Neuronal stem cell (in vitro differentiated cells): ENCODE measurements around the gene FCER2.

Experiments used
- DNase-seq: peaks from one replicate; pipeline ENCODE4 v3.0.0-alpha.2; 2013; ENCODE audit warnings: low spot score
- H2AFZ ChIP-seq: one replicate; pipeline ENCODE4 v1.6.1; 2013; ENCODE audit warnings: mild to moderate bottlenecking, low read length, inconsistent platforms
- H2AK5ac ChIP-seq: 2 replicates; pipeline ENCODE4 v1.6.1; 2013; ENCODE audit warnings: low read depth, mild to moderate bottlenecking, inconsistent platforms, low read length, moderate library complexity, mixed read lengths
- H2BK120ac ChIP-seq: 2 replicates; pipeline ENCODE4 v1.6.1; 2013; ENCODE audit warnings: low read depth, mild to moderate bottlenecking, inconsistent platforms, low read length, moderate library complexity, mixed read lengths
- H2BK12ac ChIP-seq: one replicate; pipeline ENCODE4 v1.6.1; 2013; ENCODE audit warnings: low read length, inconsistent platforms
- H2BK15ac ChIP-seq: 2 replicates; pipeline ENCODE4 v1.6.1; 2013; ENCODE audit warnings: mild to moderate bottlenecking, low read length, inconsistent platforms, mixed read lengths
- H2BK5ac ChIP-seq: one replicate; pipeline ENCODE4 v1.6.1; 2013; ENCODE audit warnings: inconsistent platforms, mild to moderate bottlenecking, low read length, moderate library complexity
- H3K14ac ChIP-seq: one replicate; pipeline ENCODE4 v1.6.1; 2013; ENCODE audit warnings: low read length, inconsistent platforms
- H3K18ac ChIP-seq: 2 replicates; pipeline ENCODE4 v1.6.1; 2013; ENCODE audit warnings: low read length, inconsistent platforms
- H3K23ac ChIP-seq: 2 replicates; pipeline ENCODE4 v1.6.1; 2013; ENCODE audit warnings: low read depth, mild to moderate bottlenecking, mixed read lengths, low read length, inconsistent platforms; ENCODE audit not compliant: poor library complexity
- H3K27ac ChIP-seq: replicated peaks from 3 replicates; pipeline ENCODE4 v1.5.1; 2013; ENCODE audit warnings: low read length, inconsistent platforms
- H3K27me3 ChIP-seq, 3 experiments: 2 replicates each; pipeline ENCODE4 v1.6.1; 2013; ENCODE audit warnings: low read length in 3 of 3, mild to moderate bottlenecking in 2 of 3, inconsistent platforms in 1 of 3, low read depth in 1 of 3, mixed read lengths in 1 of 3, moderate library complexity in 1 of 3; ENCODE audit not compliant: control insufficient read depth in 3 of 3, insufficient read depth in 3 of 3
- H3K36me3 ChIP-seq, 2 donors: replicated peaks in 1 of 2; 2 replicates each; pipeline ENCODE4 v1.6.1; 2013; ENCODE audit warnings: low read length in 2 of 2; ENCODE audit not compliant: control insufficient read depth in 2 of 2, insufficient read depth in 2 of 2
- H3K4ac ChIP-seq: 2 replicates; pipeline ENCODE4 v1.6.1; 2013; ENCODE audit warnings: inconsistent platforms, mild to moderate bottlenecking, low read length, moderate library complexity
- H3K4me1 ChIP-seq, 2 donors: 1 replicate in 1 of 2; 2 replicates in 1 of 2; pipeline ENCODE4 v1.6.1; 2013; ENCODE audit warnings: low read length in 2 of 2, low read depth in 1 of 2; ENCODE audit not compliant: control insufficient read depth in 2 of 2, insufficient read depth in 1 of 2
- H3K4me2 ChIP-seq: one replicate; pipeline ENCODE4 v1.6.1; 2013; ENCODE audit warnings: mild to moderate bottlenecking, low read length, inconsistent platforms; ENCODE audit not compliant: insufficient read depth, poor library complexity, severe bottlenecking
- H3K4me3 ChIP-seq, 2 donors: 2 replicates each; pipeline ENCODE4 v1.5.1; 2013; ENCODE audit warnings: low read length in 2 of 2, mild to moderate bottlenecking in 2 of 2, inconsistent platforms in 1 of 2, moderate library complexity in 1 of 2
- H3K79me1 ChIP-seq: one replicate; pipeline ENCODE4 v1.6.1; 2013; ENCODE audit warnings: low read depth, mild to moderate bottlenecking, inconsistent platforms, low read length, moderate library complexity
- H3K9ac ChIP-seq: one replicate; pipeline ENCODE4 v1.6.1; 2013; ENCODE audit warnings: mild to moderate bottlenecking, low read depth, low read length, inconsistent platforms; ENCODE audit not compliant: poor library complexity
- H3K9me3 ChIP-seq, 2 donors: replicated peaks in 1 of 2; 2 replicates each; pipeline versions ENCODE3 to v1.6.1; 2013; ENCODE audit warnings: low read length in 2 of 2, mild to moderate bottlenecking in 2 of 2, inconsistent platforms in 1 of 2, low read depth in 1 of 2, mixed read lengths in 1 of 2, moderate library complexity in 1 of 2; ENCODE audit not compliant: control insufficient read depth in 2 of 2, insufficient read depth in 1 of 2
- H4K8ac ChIP-seq: one replicate; pipeline ENCODE4 v1.6.1; 2013; ENCODE audit warnings: low read depth, mild to moderate bottlenecking, inconsistent platforms, low read length, moderate library complexity
- H4K91ac ChIP-seq: one replicate; pipeline ENCODE4 v1.6.1; 2013; ENCODE audit warnings: low read length, low read depth, mild to moderate bottlenecking, inconsistent platforms; ENCODE audit not compliant: poor library complexity
- WGBS, 2 donors: extraction: QIAGEN DNeasy Blood & Tissue Kit; methylation state at CpG; one replicate each; pipeline ENCODE4 v1.1.7; 2013; ENCODE audit warnings: missing lambda C conversion rate in 2 of 2, mixed read lengths in 1 of 2; ENCODE audit not compliant: insufficient read length in 2 of 2, insufficient replicate concordance in 1 of 2; ENCODE audit errors: extremely low coverage in 2 of 2; 5-methylcytosine and 5-hydroxymethylcytosine counted together

FCER2 gene

GRCh38 chr19:7674010-7675005 is 27.6 kb downstream of the FCER2 start:
- no CpG with 5 or more reads among the region's 21 CpGs for WGBS, 2 donors
- Histone ChIP-seq H2BK15ac (no peak overlapping the region), H4K91ac (no peak overlapping the region), H3K4me1 (peaks cover 0 to 7% of the 10 kb centered on the region in 2 donors), H3K27ac (no peak overlapping the region), H3K79me1 (peaks cover 4% of the 10 kb centered on the region), H3K9me3 (peaks cover 0 to 3% of the 10 kb centered on the region in 2 donors), H2BK5ac (no peak overlapping the region), H3K18ac (no peak overlapping the region), H2AK5ac (no peak overlapping the region), H3K4me2 (no peak overlapping the region), H3K4ac (no peak overlapping the region), H3K27me3 (peaks cover 0 to 26% (median 24%) of the 10 kb centered on the region in 3 experiments), H2BK12ac (no peak overlapping the region), H3K36me3 (no peaks in the 10 kb centered on the region), H3K9ac (no peak overlapping the region), H2AFZ (peak overlapping the region; percentile 66), H4K8ac (no peak overlapping the region), H3K23ac (no peak overlapping the region), H3K14ac (no peak overlapping the region), H3K4me3 (no peak overlapping the region), H2BK120ac (no peak overlapping the region)
- no peak for DNase-seq

- Histone ChIP-seq H3K4me2 (no peak overlapping the region), H3K23ac (no peak overlapping the region), H2BK5ac (no peak overlapping the region), H4K91ac (no peak overlapping the region), H3K18ac (no peak overlapping the region), H3K4ac (no peak overlapping the region), H3K14ac (no peak overlapping the region), H3K36me3 (no peaks in the 10 kb centered on the region), H3K27me3 (peaks cover 0 to 24% (median 23%) of the 10 kb centered on the region in 3 experiments), H2AFZ (no peak overlapping the region), H3K4me3 (no peak overlapping the region), H2BK15ac (no peak overlapping the region), H3K27ac (no peak overlapping the region), H3K4me1 (peaks cover 0 to 5% of the 10 kb centered on the region in 2 donors), H2AK5ac (no peak overlapping the region), H2BK12ac (no peak overlapping the region), H4K8ac (no peak overlapping the region), H3K9me3 (peaks cover 0 to 3% of the 10 kb centered on the region in 2 donors), H3K9ac (no peak overlapping the region), H3K79me1 (peaks cover 1% of the 10 kb centered on the region), H2BK120ac (no peak overlapping the region)
- WGBS, 2 donors = no CpG with 5 or more reads among the region's 9 CpGs
- DNase-seq = no peak
Measured at GRCh38 chr19:7672522-7672921, 29.4 kb downstream of the FCER2 start.

DNA sequence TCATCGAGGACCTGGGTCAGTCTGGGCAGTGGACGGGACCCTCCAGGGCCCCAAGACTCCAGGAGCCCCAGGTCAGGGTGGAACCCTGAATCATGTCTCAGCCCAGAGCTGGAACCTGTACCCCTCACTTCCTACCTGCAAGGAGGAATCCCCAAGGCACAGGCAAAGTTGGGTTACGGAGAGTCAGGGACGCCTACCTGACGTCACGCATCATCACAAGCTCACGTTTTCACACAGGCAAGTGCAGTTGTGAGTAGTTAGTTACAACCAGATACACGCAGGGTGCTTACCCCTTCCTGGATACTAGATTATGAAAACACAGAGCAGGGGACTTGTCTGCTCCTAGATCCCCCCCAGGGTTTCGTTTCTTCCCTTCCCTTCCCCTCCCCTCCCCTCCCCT is 31.1 kb downstream of the FCER2 start:
- H3K14ac ChIP-seq = no peak overlapping the region
- H3K27ac ChIP-seq = no peak overlapping the region
- H3K4me3 ChIP-seq = peak overlapping the region in 1 of 2 donors; percentile 47
- H4K8ac ChIP-seq = no peak overlapping the region
- no peak overlapping the region for H4K91ac ChIP-seq
- H3K4me1 ChIP-seq = peaks cover 0 to 5% of the 10 kb centered on the region in 2 donors
- H3K9me3 ChIP-seq = peaks cover 0 to 3% of the 10 kb centered on the region in 2 donors
- H2BK12ac ChIP-seq = no peak overlapping the region
- H2BK120ac ChIP-seq = no peak overlapping the region
- H2AFZ ChIP-seq = peak overlapping the region; percentile 80
- WGBS, 2 donors = no CpG with 5 or more reads among the region's 9 CpGs
- peaks cover 0 to 22% (median 20%) of the 10 kb centered on the region in 3 experiments for H3K27me3 ChIP-seq
- H3K23ac ChIP-seq = no peak overlapping the region
- H3K4ac ChIP-seq = no peak overlapping the region
- H2BK15ac ChIP-seq = no peak overlapping the region
- H3K4me2 ChIP-seq = no peak overlapping the region
- H3K36me3 ChIP-seq = no peaks in the 10 kb centered on the region
- no peak overlapping the region for H3K18ac ChIP-seq
- H2BK5ac ChIP-seq = no peak overlapping the region
- peak overlapping the region; percentile 17 for H2AK5ac ChIP-seq
- no peak for DNase-seq
- no peak overlapping the region for H3K9ac ChIP-seq
- no peaks in the 10 kb centered on the region for H3K79me1 ChIP-seq

GRCh38 chr19:7670150-7670783 is 31.7 kb downstream of the FCER2 start:
- H2BK5ac ChIP-seq = no peak overlapping the region
- H4K91ac ChIP-seq = no peak overlapping the region
- DNase-seq = no peak
- no peaks in the 10 kb centered on the region for H3K36me3 ChIP-seq
- H3K14ac ChIP-seq = no peak overlapping the region
- peak overlapping the region; percentile 17 for H2AK5ac ChIP-seq
- H3K79me1 ChIP-seq = no peaks in the 10 kb centered on the region
- H4K8ac ChIP-seq = no peak overlapping the region
- H3K27ac ChIP-seq = no peak overlapping the region
- H3K4me3 ChIP-seq = peak overlapping the region; percentile 21 to 47
- peak overlapping the region; percentile 90 for H2BK12ac ChIP-seq
- peak overlapping the region; percentile 9 for H2BK15ac ChIP-seq
- H3K27me3 ChIP-seq = peaks cover 0 to 22% (median 20%) of the 10 kb centered on the region in 3 experiments
- H3K23ac ChIP-seq = peak overlapping the region; percentile 65
- H3K4me2 ChIP-seq = peak overlapping the region; percentile 57
- no peak overlapping the region for H2BK120ac ChIP-seq
- H3K9ac ChIP-seq = peak overlapping the region; percentile 70
- peak overlapping the region; percentile 80 for H2AFZ ChIP-seq
- WGBS, 2 donors = no CpG with 5 or more reads among the region's 43 CpGs
- H3K18ac ChIP-seq = peak overlapping the region; percentile 90
- peaks cover 0 to 5% of the 10 kb centered on the region in 2 donors for H3K4me1 ChIP-seq
- peaks cover 0 to 3% of the 10 kb centered on the region in 2 donors for H3K9me3 ChIP-seq
- no peak overlapping the region for H3K4ac ChIP-seq
